K562 (cell line): Measurements from ENCODE around the gene UBE2Q1. TPM values are rescaled to one million over a fixed set of nuclear protein-coding genes. Genes with fewer than 3 reads are reported as not detected.
A peak's percentile ranks its signal among the peaks of the same experiment; 100 is the strongest.

Experiments
- ARID1B ChIP-seq: fragments of 450-650 bp; IDR thresholded peaks from 2 replicates; pipeline ENCODE4 v1.6.1; 2016; ENCODE audit warnings: antibody characterized with exemption, mild to moderate bottlenecking, inconsistent platforms
- ARNT ChIP-seq, 2 experiments: fragments of 450-650 bp; IDR thresholded peaks; 2 replicates each; pipeline ENCODE4 v1.6.1; 2016; ENCODE audit warnings: mild to moderate bottlenecking in 1 of 2
- CBFA2T2 ChIP-seq: fragments of 450-650 bp; conservative IDR thresholded peaks from 2 replicates; pipeline ENCODE4 v1.6.1; 2017; ENCODE audit warnings: mild to moderate bottlenecking
- CBFA2T3 ChIP-seq: fragments of 450-650 bp; IDR thresholded peaks from 2 replicates; pipeline ENCODE4 v1.6.1; 2017
- CBFB ChIP-seq: sonication (generic); formaldehyde crosslinking; IDR thresholded peaks from 2 replicates; pipeline ENCODE4 v1.4.0; 2020; ENCODE audit warnings: mild to moderate bottlenecking, missing genetic modification reagents
- CBX5 ChIP-seq: IDR thresholded peaks from 2 replicates; pipeline ENCODE4 v1.6.1; 2014; ENCODE audit warnings: low read depth, borderline replicate concordance
- CXXC5 ChIP-seq: fragments of 250-450 bp; sonication (Bioruptor Pico); IDR thresholded peaks from 2 replicates; pipeline ENCODE4 v1.8.0; 2022; ENCODE audit warnings: inconsistent platforms, mild to moderate bottlenecking, moderate library complexity
- ELF1 ChIP-seq: fragments of 200-800 bp; sonication (Bioruptor generic); IDR thresholded peaks from 2 replicates; pipeline ENCODE4 v1.6.1; 2016; ENCODE audit warnings: missing genetic modification characterization, missing compliant biosample characterization
- ELF2 ChIP-seq: fragments of 250-450 bp; sonication (Bioruptor Pico); IDR thresholded peaks from 2 replicates; pipeline ENCODE4 v1.5.0; 2021; ENCODE audit warnings: mild to moderate bottlenecking
- EP300 ChIP-seq: IDR thresholded peaks from 2 replicates; pipeline ENCODE4 v1.6.1; 2012; ENCODE audit warnings: low read length, improper control_type of control experiment
- FOXP1 ChIP-seq: sonication (generic); formaldehyde crosslinking; IDR thresholded peaks from 2 replicates; pipeline ENCODE4 v1.8.0; 2022; ENCODE audit warnings: mild to moderate bottlenecking, missing genetic modification reagents
- GATA2 ChIP-seq: sonication (generic); formaldehyde crosslinking; IDR thresholded peaks from 2 replicates; pipeline ENCODE4 v1.4.0; 2020; ENCODE audit warnings: mild to moderate bottlenecking, missing genetic modification reagents
- HDAC8 ChIP-seq: fragments of 450-650 bp; IDR thresholded peaks from 2 replicates; pipeline ENCODE4 v1.6.1; 2016; ENCODE audit warnings: mild to moderate bottlenecking, missing genetic modification characterization, moderate library complexity, missing compliant biosample characterization
- HNRNPUL1 ChIP-seq: fragments of 200-400 bp; formaldehyde crosslinking; IDR thresholded peaks from 2 replicates; pipeline ENCODE4 v1.6.1; 2017; ENCODE audit warnings: low read length
- KDM5B ChIP-seq: fragments of 200-600 bp; sonication (generic); IDR thresholded peaks from 2 replicates; pipeline ENCODE4 v1.6.1; 2012; ENCODE audit warnings: low read depth, mild to moderate bottlenecking, moderate library complexity, low read length, control low read depth, inconsistent platforms; ENCODE audit not compliant: insufficient replicate concordance
- MEIS2 ChIP-seq: fragments of 450-650 bp; IDR thresholded peaks from 2 replicates; pipeline ENCODE4 v1.6.1; 2014; ENCODE audit warnings: mild to moderate bottlenecking; ENCODE audit not compliant: partially characterized antibody
- PCBP2 ChIP-seq: fragments of 200-400 bp; formaldehyde crosslinking; IDR thresholded peaks from 2 replicates; pipeline ENCODE4 v1.6.1; 2018; ENCODE audit warnings: low read length, low read depth, mild to moderate bottlenecking, moderate library complexity; ENCODE audit not compliant: poor library complexity, severe bottlenecking
- PML ChIP-seq: IDR thresholded peaks from 2 replicates; pipeline ENCODE4 v1.6.1; 2012; ENCODE audit warnings: low read length, inconsistent platforms
- POLR2H ChIP-seq: IDR thresholded peaks from 2 replicates; pipeline ENCODE4 v1.6.1; 2016; ENCODE audit warnings: missing genetic modification characterization, low read depth, mild to moderate bottlenecking, control low read depth, missing compliant biosample characterization, moderate library complexity
- RCOR1 ChIP-seq, 2 experiments: IDR thresholded peaks; 2 replicates each; pipeline ENCODE4 v1.6.1; 2012; ENCODE audit warnings: low read depth in 2 of 2, low read length in 2 of 2, borderline replicate concordance in 1 of 2, improper control_type of control experiment in 1 of 2
- SIRT6 ChIP-seq: IDR thresholded peaks from one replicate; pipeline ENCODE4 v1.6.1; 2012; ENCODE audit warnings: low read depth, mild to moderate bottlenecking, control low read depth, inconsistent platforms, low read length, moderate library complexity
- SMARCE1 ChIP-seq: fragments of 450-650 bp; IDR thresholded peaks from 2 replicates; pipeline ENCODE4 v1.7.1; 2016; ENCODE audit warnings: mild to moderate bottlenecking
- SMC3 ChIP-seq: conservative IDR thresholded peaks from 2 replicates; pipeline ENCODE4 v1.6.1; 2011; ENCODE audit warnings: low read depth, low read length, improper control_type of control experiment; ENCODE audit not compliant: insufficient read depth
- SPI1 ChIP-seq: IDR thresholded peaks from 2 replicates; pipeline ENCODE4 v1.6.1; 2011; ENCODE audit warnings: low read depth, low read length, control low read depth, borderline replicate concordance
- STAT5A ChIP-seq: IDR thresholded peaks from 2 replicates; pipeline ENCODE4 v1.6.1; 2012; ENCODE audit warnings: low read length, inconsistent platforms, borderline replicate concordance
- ZKSCAN1 ChIP-seq: fragments of 150-350 bp; IDR thresholded peaks from 2 replicates; pipeline ENCODE4 v1.6.1; 2016; ENCODE audit warnings: low read depth, low read length
- ZNF324 ChIP-seq: fragments of 250-450 bp; sonication (Bioruptor Pico); IDR thresholded peaks from 2 replicates; pipeline ENCODE4 v1.4.0; 2020; ENCODE audit warnings: mild to moderate bottlenecking
- ZNF778 ChIP-seq: fragments of 450-650 bp; formaldehyde crosslinking; IDR thresholded peaks from 2 replicates; pipeline ENCODE4 v1.4.0; 2020; ENCODE audit warnings: mild to moderate bottlenecking, moderate library complexity
- polyA plus RNA-seq, 8 experiments: library from polyadenylated mRNA; depleted of rRNA in 4 of 8; stranded (reverse) in 5 of 8; unstranded in 3 of 8; fragments of >200 nt; fragmentation: Nextera tagmentation in 2 of 8; fragmentation: Illumina TruSeq in 1 of 8; extraction: Ambion mirVana in 2 of 8; extraction: Trizol in 1 of 8; gene quantifications; 2 replicates each; pipeline versions ENCODE4 v1.2.1 to v1.2.3, GENCODE V29; 2011 to 2014; ENCODE audit warnings: inconsistent platforms in 1 of 8, missing spikeins in 1 of 8
- total RNA-seq, 7 experiments: library from RNA; depleted of rRNA in 6 of 7; stranded (reverse); fragments of >200 nt in 6 of 7; fragmentation: Illumina TruSeq in 2 of 7; extraction: Trizol in 2 of 7; gene quantifications; 2 replicates each; pipeline versions ENCODE4 v1.2.1 to v1.2.3, GENCODE V29; 2011 to 2021; ENCODE audit warnings: low replicate concordance in 1 of 7
- TF ChIP-seq, protein P1 (sequence below): sonication (generic); formaldehyde crosslinking; IDR thresholded peaks from 2 replicates; pipeline ENCODE4 v1.8.0; 2022; ENCODE audit warnings: mild to moderate bottlenecking, missing genetic modification reagents
- TF ChIP-seq, protein P2 (sequence below): sonication (generic); formaldehyde crosslinking; IDR thresholded peaks from 2 replicates; pipeline ENCODE4 v1.8.1; 2023; ENCODE audit warnings: mild to moderate bottlenecking, missing genetic modification reagents

The UBE2Q1 gene
- total and polyA plus RNA-seq, 9 of the 15 experiments (the other 6 are each of a cell fraction or from before 2014, with no cell fraction given), result 8.0 to 58.8 (median 27.6) TPM

DNA sequence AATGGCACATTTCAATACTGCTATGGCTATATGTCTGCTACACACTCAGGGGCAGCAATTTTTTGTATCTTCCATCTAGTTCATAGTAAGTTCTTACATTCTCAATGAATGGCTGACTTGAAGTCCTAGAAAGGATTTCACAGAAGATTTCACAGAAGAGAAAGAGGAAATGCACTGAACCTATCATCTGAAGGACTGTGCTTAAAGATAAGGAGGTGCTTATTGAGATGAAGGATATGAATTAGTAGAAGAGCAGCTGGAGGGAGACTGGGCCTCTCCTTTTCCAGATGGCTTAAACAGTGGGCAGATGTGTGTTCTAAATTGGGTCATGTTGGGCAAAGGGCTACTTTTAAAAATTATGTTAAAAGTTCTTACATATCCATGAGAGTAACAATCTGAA is 34.9 kb upstream of the UBE2Q1 start (continued):
- TF ChIP-seq, protein P1, sequence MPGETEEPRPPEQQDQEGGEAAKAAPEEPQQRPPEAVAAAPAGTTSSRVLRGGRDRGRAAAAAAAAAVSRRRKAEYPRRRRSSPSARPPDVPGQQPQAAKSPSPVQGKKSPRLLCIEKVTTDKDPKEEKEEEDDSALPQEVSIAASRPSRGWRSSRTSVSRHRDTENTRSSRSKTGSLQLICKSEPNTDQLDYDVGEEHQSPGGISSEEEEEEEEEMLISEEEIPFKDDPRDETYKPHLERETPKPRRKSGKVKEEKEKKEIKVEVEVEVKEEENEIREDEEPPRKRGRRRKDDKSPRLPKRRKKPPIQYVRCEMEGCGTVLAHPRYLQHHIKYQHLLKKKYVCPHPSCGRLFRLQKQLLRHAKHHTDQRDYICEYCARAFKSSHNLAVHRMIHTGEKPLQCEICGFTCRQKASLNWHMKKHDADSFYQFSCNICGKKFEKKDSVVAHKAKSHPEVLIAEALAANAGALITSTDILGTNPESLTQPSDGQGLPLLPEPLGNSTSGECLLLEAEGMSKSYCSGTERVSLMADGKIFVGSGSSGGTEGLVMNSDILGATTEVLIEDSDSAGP (CRISPR knock-in tag), result no peak
- TF ChIP-seq GATA2 (peak; percentile 38; the same call in 1 of the 2 replicates), STAT5A (0 out of 2 replicates have a peak, but pooled peaks have one; percentile 21), EP300 (0 out of 2 replicates have a peak, but pooled peaks have one; percentile 27), CBX5 (no peak), ZNF778 (CRISPR knock-in tag) (no peak), HDAC8 (no peak), ZKSCAN1 (no peak), MEIS2 (peak; percentile 46), PML (peak; percentile 59; the same call in 1 of the 2 replicates), HNRNPUL1 (no peak), PCBP2 (no peak), ARNT (IDR thresholded peaks at IDR 0.05) (no peak), SMARCE1 (peak; percentile 55; the same call in 1 of the 2 replicates), ELF2 (no peak), ARID1B (peak; percentile 75), FOXP1 (no peak), SIRT6 (no peak), CXXC5 (CRISPR knock-in tag) (peak; percentile 25; the same call in 1 of the 2 replicates), CBFB (CRISPR knock-in tag) (no peak), CBFA2T2 (peak; percentile 68; the same call in 1 of the 2 replicates), SMC3 (no peak), ZNF324 (CRISPR knock-in tag) (0 out of 2 replicates have a peak, but pooled peaks have one; percentile 7), RCOR1 (IDR thresholded peaks at IDR 0.05; ENCODE audit: borderline replicate concordance in 1 of 2, low read depth in 2 of 2, low read length in 2 of 2) (peak in 1 of 2 experiments; percentile 45; a peak in 1 of 4 replicates), CBFA2T3 (peak; percentile 73), ELF1 (tag) (peak; percentile 29; the same call in 1 of the 2 replicates), KDM5B (no peak), POLR2H (tag) (no peak), SPI1 (peak; percentile 89)
- TF ChIP-seq, protein P2, sequence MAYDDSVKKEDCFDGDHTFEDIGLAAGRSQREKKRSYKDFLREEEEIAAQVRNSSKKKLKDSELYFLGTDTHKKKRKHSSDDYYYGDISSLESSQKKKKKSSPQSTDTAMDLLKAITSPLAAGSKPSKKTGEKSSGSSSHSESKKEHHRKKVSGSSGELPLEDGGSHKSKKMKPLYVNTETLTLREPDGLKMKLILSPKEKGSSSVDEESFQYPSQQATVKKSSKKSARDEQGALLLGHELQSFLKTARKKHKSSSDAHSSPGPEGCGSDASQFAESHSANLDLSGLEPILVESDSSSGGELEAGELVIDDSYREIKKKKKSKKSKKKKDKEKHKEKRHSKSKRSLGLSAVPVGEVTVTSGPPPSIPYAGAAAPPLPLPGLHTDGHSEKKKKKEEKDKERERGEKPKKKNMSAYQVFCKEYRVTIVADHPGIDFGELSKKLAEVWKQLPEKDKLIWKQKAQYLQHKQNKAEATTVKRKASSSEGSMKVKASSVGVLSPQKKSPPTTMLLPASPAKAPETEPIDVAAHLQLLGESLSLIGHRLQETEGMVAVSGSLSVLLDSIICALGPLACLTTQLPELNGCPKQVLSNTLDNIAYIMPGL (CRISPR knock-in tag), result no peak
